CD14-positive monocyte (primary cell): ENCODE data around the gene IFRD2. TPM values are rescaled to one million over a fixed set of nuclear protein-coding genes. Genes with fewer than 3 reads are reported as not detected.

Experiments used
- DNase-seq, 3 donors: peaks; one replicate each; pipeline ENCODE4 v3.0.0-alpha.2; 2011 to 2022
- H2AFZ ChIP-seq: 2 replicates; pipeline ENCODE4 v1.6.0; 2012; ENCODE audit warnings: mild to moderate bottlenecking, low read depth, low read length, inconsistent platforms; ENCODE audit not compliant: insufficient read depth, poor library complexity, severe bottlenecking
- H3K27ac ChIP-seq, 2 donors: 1 replicate in 1 of 2; 2 replicates in 1 of 2; pipeline ENCODE4 v1.5.1; 2012 to 2013; ENCODE audit warnings: low read length in 2 of 2, control low read depth in 1 of 2, inconsistent platforms in 1 of 2, low read depth in 1 of 2, mild to moderate bottlenecking in 1 of 2
- H3K27me3 ChIP-seq, 2 donors: one replicate each; pipeline versions ENCODE4 v1.6.0 to v1.6.1; 2011 to 2013; ENCODE audit warnings: low read length in 2 of 2; ENCODE audit not compliant: control insufficient read depth in 2 of 2, insufficient read depth in 2 of 2
- H3K36me3 ChIP-seq, 2 donors: replicated peaks in 1 of 2; 1 replicate in 1 of 2; 2 replicates in 1 of 2; pipeline versions ENCODE4 v1.5.1 to v1.6.1; 2012 to 2013; ENCODE audit warnings: low read length in 2 of 2, control low read depth in 1 of 2, inconsistent platforms in 1 of 2, mild to moderate bottlenecking in 1 of 2; ENCODE audit not compliant: insufficient read depth in 2 of 2, control insufficient read depth in 1 of 2
- H3K4me1 ChIP-seq, 2 donors: 1 replicate in 1 of 2; 2 replicates in 1 of 2; pipeline versions ENCODE4 v1.5.1 to v1.6.1; 2012 to 2013; ENCODE audit warnings: low read length in 2 of 2, control low read depth in 1 of 2, inconsistent platforms in 1 of 2, mild to moderate bottlenecking in 1 of 2, moderate library complexity in 1 of 2; ENCODE audit not compliant: insufficient read depth in 2 of 2, control insufficient read depth in 1 of 2
- H3K4me2 ChIP-seq: replicated peaks from 2 replicates; pipeline ENCODE3; 2012; ENCODE audit warnings: low read length, moderate library complexity, mild to moderate bottlenecking; ENCODE audit not compliant: poor library complexity, severe bottlenecking; ENCODE audit errors: extremely low read depth
- H3K4me3 ChIP-seq, 3 experiments: fragments of 200-600 bp in 1 of 3; sonication (generic) in 1 of 3; replicated peaks in 1 of 3; 1 replicate in 2 of 3; 2 replicates in 1 of 3; pipeline ENCODE4 v1.5.1; 2011 to 2013; ENCODE audit warnings: low read length in 3 of 3, mild to moderate bottlenecking in 3 of 3, control low read depth in 2 of 3, low read depth in 2 of 3, inconsistent platforms in 1 of 3, moderate library complexity in 1 of 3
- H3K79me2 ChIP-seq: 2 replicates; pipeline ENCODE4 v1.6.0; 2012; ENCODE audit warnings: mild to moderate bottlenecking, control low read depth, inconsistent platforms, low read length, moderate library complexity; ENCODE audit not compliant: insufficient read depth
- H3K9ac ChIP-seq: 2 replicates; pipeline ENCODE4 v1.6.0; 2017; ENCODE audit warnings: low read length, mild to moderate bottlenecking; ENCODE audit not compliant: insufficient read depth, poor library complexity, severe bottlenecking
- H3K9me3 ChIP-seq, 2 donors: replicated peaks in 1 of 2; 1 replicate in 1 of 2; 2 replicates in 1 of 2; pipeline versions ENCODE4 v1.5.1 to v1.6.1; 2012 to 2013; ENCODE audit warnings: low read length in 2 of 2, control low read depth in 1 of 2; ENCODE audit not compliant: control insufficient read depth in 1 of 2, insufficient read depth in 1 of 2
- H4K20me1 ChIP-seq: 2 replicates; pipeline ENCODE4 v1.6.0; 2012; ENCODE audit warnings: mild to moderate bottlenecking, low read length, control low read depth, moderate library complexity; ENCODE audit not compliant: insufficient read depth
- H3K27ac Mint-ChIP-seq, 7 donors: one replicate each; pipeline ENCODE4 v1.8.0; 2020; ENCODE audit warnings: mild to moderate bottlenecking in 7 of 7, mixed read lengths in 7 of 7, moderate library complexity in 6 of 7, inconsistent platforms in 2 of 7
- H3K27me3 Mint-ChIP-seq, 3 donors: one replicate each; pipeline ENCODE4 v1.8.0; 2021 to 2022; ENCODE audit warnings: low read depth in 3 of 3, mild to moderate bottlenecking in 3 of 3, mixed read lengths in 3 of 3, moderate library complexity in 3 of 3, inconsistent platforms in 1 of 3
- H3K36me3 Mint-ChIP-seq, 2 donors: one replicate each; pipeline ENCODE4 v1.8.0; 2020; ENCODE audit warnings: mixed read lengths in 2 of 2, inconsistent platforms in 1 of 2, mild to moderate bottlenecking in 1 of 2
- H3K4me1 Mint-ChIP-seq: one replicate; pipeline ENCODE4 v1.8.0; 2020; ENCODE audit warnings: mild to moderate bottlenecking, mixed read lengths
- H3K4me3 Mint-ChIP-seq, 2 donors: one replicate each; pipeline ENCODE4 v1.8.0; 2020; ENCODE audit warnings: mild to moderate bottlenecking in 2 of 2, mixed read lengths in 2 of 2, moderate library complexity in 1 of 2
- H3K9me3 Mint-ChIP-seq, 7 donors: one replicate each; pipeline ENCODE4 v1.8.0; 2020 to 2022; ENCODE audit warnings: mixed read lengths in 7 of 7, mild to moderate bottlenecking in 6 of 7, moderate library complexity in 6 of 7, inconsistent platforms in 2 of 7
- WGBS: methylation state at CpG from one replicate; pipeline ENCODE4 v1.1.5; 2013; ENCODE audit warnings: missing lambda C conversion rate; ENCODE audit not compliant: insufficient coverage; 5-methylcytosine and 5-hydroxymethylcytosine counted together
- intact Hi-C, 2 donors: fragments of 100-400 bp; cut with micrococcal nuclease; formaldehyde crosslinking; loops; one replicate each; pipeline versions ENCODE4 v1.15.0 to v1.15.1; 2023
- polyA plus RNA-seq, 3 donors: library from polyadenylated mRNA; depleted of rRNA in 1 of 3; unstranded in 2 of 3; stranded (reverse) in 1 of 3; fragments of 300-500 nt in 2 of 3; fragments of >200 nt in 1 of 3; fragmentation: Illumina TruSeq in 2 of 3; gene quantifications; 1 replicate in 2 of 3; 2 replicates in 1 of 3; pipeline ENCODE4 v1.2.3, GENCODE V29; 2012 to 2021
- TF ChIP-seq, protein P1 (sequence below): fragments of 200-600 bp; IDR thresholded peaks from one replicate; pipeline ENCODE4 v1.8.0; 2022; ENCODE audit warnings: antibody characterized with exemption, mild to moderate bottlenecking

IFRD2 gene
- polyA plus RNA-seq, 3 donors: 17.1 to 35.1 (median 23.3) TPM

- Histone ChIP-seq H3K4me1 (peaks cover 32 to 37% of the 10 kb centered on the region in 2 donors), H3K4me2 (peak within 1 kb of the TSS; percentile 99), H3K9ac (peak within 1 kb of the TSS; percentile 85), H3K27ac (peak within 1 kb of the TSS; percentile 99 to 100), H3K9me3 (no peaks in the 10 kb centered on the region), H3K36me3 (no peaks in the 10 kb centered on the region), H2AFZ (peak within 1 kb of the TSS; percentile 81), H3K79me2 (peaks cover 39% of the 10 kb centered on the region), H3K27me3 (no peaks in the 10 kb centered on the region), H3K4me3 (peak within 1 kb of the TSS; percentile 40 to 94 (median 84)), H4K20me1 (no peaks in the 10 kb centered on the region)
- peak; percentile 98 to 100 (median 100) for DNase-seq
- Mint-ChIP-seq H3K27ac (peak within 1 kb of the TSS; percentile 99), H3K36me3 (peaks cover 2 to 11% of the 10 kb centered on the region in 2 donors), H3K4me1 (peaks cover 34% of the 10 kb centered on the region), H3K9me3 (no peaks in the 10 kb centered on the region), H3K4me3 (peak within 1 kb of the TSS; percentile 90 to 95), H3K27me3 (no peaks in the 10 kb centered on the region)
- intact Hi-C loops: loop anchor here (2.0 to 5.0 kb wide), 2 partner anchors 22 to 38 kb away; no protein-coding TSS in a partner anchor
- TF ChIP-seq, protein P1, sequence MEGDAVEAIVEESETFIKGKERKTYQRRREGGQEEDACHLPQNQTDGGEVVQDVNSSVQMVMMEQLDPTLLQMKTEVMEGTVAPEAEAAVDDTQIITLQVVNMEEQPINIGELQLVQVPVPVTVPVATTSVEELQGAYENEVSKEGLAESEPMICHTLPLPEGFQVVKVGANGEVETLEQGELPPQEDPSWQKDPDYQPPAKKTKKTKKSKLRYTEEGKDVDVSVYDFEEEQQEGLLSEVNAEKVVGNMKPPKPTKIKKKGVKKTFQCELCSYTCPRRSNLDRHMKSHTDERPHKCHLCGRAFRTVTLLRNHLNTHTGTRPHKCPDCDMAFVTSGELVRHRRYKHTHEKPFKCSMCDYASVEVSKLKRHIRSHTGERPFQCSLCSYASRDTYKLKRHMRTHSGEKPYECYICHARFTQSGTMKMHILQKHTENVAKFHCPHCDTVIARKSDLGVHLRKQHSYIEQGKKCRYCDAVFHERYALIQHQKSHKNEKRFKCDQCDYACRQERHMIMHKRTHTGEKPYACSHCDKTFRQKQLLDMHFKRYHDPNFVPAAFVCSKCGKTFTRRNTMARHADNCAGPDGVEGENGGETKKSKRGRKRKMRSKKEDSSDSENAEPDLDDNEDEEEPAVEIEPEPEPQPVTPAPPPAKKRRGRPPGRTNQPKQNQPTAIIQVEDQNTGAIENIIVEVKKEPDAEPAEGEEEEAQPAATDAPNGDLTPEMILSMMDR: peak; percentile 63
- WGBS: 0% methylated on average over 50 of the region's 61 CpGs
Measured at GRCh38 chr3:50298836-50299637, 6.8 kb upstream of the IFRD2 start, which contains the start of the genes HYAL3 and NAA80. TSS of gene HYAL3 (minus strand) at chr3:50299405. CDS start at chr3:50295602, 3,803 bp downstream. TSS of gene NAA80 (minus strand) at chr3:50299405. CDS start at chr3:50297463, 1,942 bp downstream.

DNA sequence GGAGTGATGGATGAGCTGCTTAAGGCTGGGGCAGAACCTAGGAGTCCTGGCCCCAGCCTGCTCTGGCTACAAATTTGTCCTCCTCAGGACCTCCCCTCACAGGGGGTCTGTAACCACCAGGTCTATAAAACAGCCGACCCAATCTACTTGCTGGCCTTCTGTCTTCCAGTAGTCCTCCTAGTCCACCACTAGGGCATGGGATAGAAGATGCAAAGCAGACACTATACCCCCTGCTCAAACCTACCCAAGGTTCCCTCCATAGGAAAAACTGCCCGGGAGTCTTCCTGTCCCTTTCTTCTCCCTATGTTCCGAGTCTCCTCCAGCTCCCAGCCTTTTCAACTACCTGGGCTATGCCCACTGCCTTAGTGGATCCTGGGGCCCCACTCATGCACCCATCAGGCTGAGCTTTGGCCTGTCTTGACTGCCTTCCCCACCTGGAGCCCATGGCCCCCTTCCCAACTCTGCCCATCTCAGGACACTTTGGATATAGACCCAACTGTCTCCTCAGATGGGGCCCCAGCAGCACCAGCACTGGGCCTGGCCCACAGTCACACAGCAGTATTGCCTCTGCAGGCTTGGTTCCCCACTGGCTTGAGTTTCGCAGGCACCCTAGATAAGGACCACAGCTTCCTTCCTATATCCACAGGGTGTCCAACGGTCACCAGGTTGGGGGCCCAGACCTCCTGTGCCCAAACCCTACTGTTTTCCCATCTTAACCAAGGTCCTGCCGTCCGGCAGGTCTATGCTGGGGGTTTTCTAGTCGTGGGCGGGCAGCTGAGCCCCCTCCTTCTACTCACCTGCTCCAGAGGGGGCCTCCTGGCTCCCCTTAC is 5.9 kb upstream of the IFRD2 start:
- Histone ChIP-seq H3K27ac (peak overlapping the region; percentile 99 to 100), H4K20me1 (no peaks in the 10 kb centered on the region), H3K9ac (peak overlapping the region; percentile 85), H3K36me3 (no peaks in the 10 kb centered on the region), H3K79me2 (peaks cover 39% of the 10 kb centered on the region), H2AFZ (no peak overlapping the region), H3K4me3 (peak overlapping the region; percentile 34 to 94 (median 84)), H3K27me3 (no peaks in the 10 kb centered on the region), H3K4me1 (peaks cover 32 to 39% of the 10 kb centered on the region in 2 donors), H3K4me2 (peak overlapping the region; percentile 99), H3K9me3 (no peaks in the 10 kb centered on the region)
- intact Hi-C loops: loop anchor here (2.0 to 5.0 kb wide), 2 partner anchors 23 to 39 kb away; no protein-coding TSS in a partner anchor
- Mint-ChIP-seq H3K27me3 (no peaks in the 10 kb centered on the region), H3K4me3 (peak overlapping the region; percentile 90 to 95), H3K27ac (peak overlapping the region; percentile 99), H3K4me1 (peaks cover 34% of the 10 kb centered on the region), H3K36me3 (peaks cover 2 to 11% of the 10 kb centered on the region in 2 donors), H3K9me3 (no peaks in the 10 kb centered on the region)
- 15% methylated on average over 9 of the region's 9 CpGs for WGBS
- peak in 2 of 3 donors; percentile 29 to 40 for DNase-seq
- TF ChIP-seq, protein P1: peak; percentile 7
